AG10803 (cell line): Measurements from ENCODE around the gene ISM2.

ENCODE experiments used
- DNase-seq: peaks from one replicate; pipeline ENCODE4 v3.0.0; 2010; ENCODE audit warnings: low read depth
- H3K4me3 ChIP-seq: 2 replicates; pipeline ENCODE4 v1.5.1; 2011; ENCODE audit warnings: mild to moderate bottlenecking, low read length, control low read depth
- CTCF ChIP-seq: conservative IDR thresholded peaks from 2 replicates; pipeline ENCODE4 v1.5.1; 2011; ENCODE audit warnings: mild to moderate bottlenecking, low read length, control low read depth, inconsistent platforms

The ISM2 gene

GRCh38 chr14:77455966-77456640 lies 42.5 kb downstream of the ISM2 start:
- peak overlapping the region; percentile 90 for H3K4me3 ChIP-seq
- DNase-seq: no peak
- TF ChIP-seq CTCF: no peak

GRCh38 chr14:77442196-77442595 lies 56.4 kb downstream of the ISM2 start:
- no peak overlapping the region for H3K4me3 ChIP-seq
- DNase-seq: no peak
- TF ChIP-seq CTCF: no peak

GRCh38 chr14:77439861-77440260 lies 58.8 kb downstream of the ISM2 start:
- H3K4me3 ChIP-seq: no peak overlapping the region
- no peak for TF ChIP-seq CTCF
- no peak for DNase-seq

GRCh38 chr14:77438596-77438995 lies 60.0 kb downstream of the ISM2 start:
- no peak overlapping the region for H3K4me3 ChIP-seq
- TF ChIP-seq CTCF: no peak
- no peak for DNase-seq

GRCh38 chr14:77436042-77436441 lies 62.6 kb downstream of the ISM2 start:
- no peak for TF ChIP-seq CTCF

GRCh38 chr14:77426396-77426795 lies 72.2 kb downstream of the ISM2 start:
- no peak for TF ChIP-seq CTCF
- no peak for DNase-seq
- no peak overlapping the region for H3K4me3 ChIP-seq

More at GRCh38 chr14:77436042-77436441, 62.6 kb downstream of the ISM2 start:
- H3K4me3 ChIP-seq: no peak overlapping the region
- no peak for DNase-seq

GRCh38 chr14:77424862-77425261 lies 73.8 kb downstream of the ISM2 start:
- TF ChIP-seq CTCF: no peak
- no peak for DNase-seq
- no peak overlapping the region for H3K4me3 ChIP-seq
